ENCODE data around the gene GLIS1.

GRCh38 chr1:53658489-53659230 is 80.3 kb downstream of the GLIS1 start:
- TF ChIP-seq, protein P1, sequence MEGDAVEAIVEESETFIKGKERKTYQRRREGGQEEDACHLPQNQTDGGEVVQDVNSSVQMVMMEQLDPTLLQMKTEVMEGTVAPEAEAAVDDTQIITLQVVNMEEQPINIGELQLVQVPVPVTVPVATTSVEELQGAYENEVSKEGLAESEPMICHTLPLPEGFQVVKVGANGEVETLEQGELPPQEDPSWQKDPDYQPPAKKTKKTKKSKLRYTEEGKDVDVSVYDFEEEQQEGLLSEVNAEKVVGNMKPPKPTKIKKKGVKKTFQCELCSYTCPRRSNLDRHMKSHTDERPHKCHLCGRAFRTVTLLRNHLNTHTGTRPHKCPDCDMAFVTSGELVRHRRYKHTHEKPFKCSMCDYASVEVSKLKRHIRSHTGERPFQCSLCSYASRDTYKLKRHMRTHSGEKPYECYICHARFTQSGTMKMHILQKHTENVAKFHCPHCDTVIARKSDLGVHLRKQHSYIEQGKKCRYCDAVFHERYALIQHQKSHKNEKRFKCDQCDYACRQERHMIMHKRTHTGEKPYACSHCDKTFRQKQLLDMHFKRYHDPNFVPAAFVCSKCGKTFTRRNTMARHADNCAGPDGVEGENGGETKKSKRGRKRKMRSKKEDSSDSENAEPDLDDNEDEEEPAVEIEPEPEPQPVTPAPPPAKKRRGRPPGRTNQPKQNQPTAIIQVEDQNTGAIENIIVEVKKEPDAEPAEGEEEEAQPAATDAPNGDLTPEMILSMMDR (IDR thresholded peaks at IDR 0.05 in 2 of 3, conservative IDR thresholded peaks at IDR 0.05 in 1 of 3; ENCODE audit: borderline replicate concordance in 1 of 3, insufficient read depth in 1 of 3, low read depth in 2 of 3, low read length in 2 of 3) = no peak
- TF ChIP-seq YY1 (IDR thresholded peaks at IDR 0.05; ENCODE audit: extremely low read depth, insufficient replicate concordance, low read depth, low read length) (no peak), CBX3 (IDR thresholded peaks at IDR 0.05; ENCODE audit: low read depth) (no peak), EZH2 (IDR thresholded peaks at IDR 0.05) (no peak), POLR2AphosphoS5 (IDR thresholded peaks at IDR 0.05; ENCODE audit: low read depth, low read length) (no peak)
